SIG-M5 (cell line): Measurements from ENCODE around the gene DAPK1.
"Not testable (repeated sequence)": the region's sequence is repeated elsewhere in the genome, so short reads cannot be mapped to it uniquely, and the experiment has no call there.

Experiments
- DNase-seq: peaks from one replicate; lab custom pipeline; 2025; lab: John Stamatoyannopoulos, UW

Gene DAPK1

DNA sequence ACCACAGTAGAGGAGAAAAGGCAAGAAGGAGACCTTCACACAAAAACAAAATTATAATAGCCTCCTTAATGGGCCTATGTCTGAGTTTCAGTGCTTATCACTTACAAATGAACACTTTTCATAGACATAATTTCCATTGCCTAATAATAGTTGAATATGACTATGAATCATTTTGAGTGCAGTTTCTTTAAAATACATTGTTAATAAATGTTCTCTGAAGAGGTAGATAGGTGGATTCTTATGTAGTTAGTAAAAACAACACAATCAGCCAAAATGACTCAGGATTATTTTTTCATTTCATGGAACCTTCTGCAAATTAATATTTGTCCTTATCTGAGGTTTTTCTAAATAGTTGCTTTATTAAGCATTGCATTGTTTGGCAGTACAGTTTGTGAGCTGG lies 45.6 kb downstream of the DAPK1 start:
- DNase-seq: no peak

DNA sequence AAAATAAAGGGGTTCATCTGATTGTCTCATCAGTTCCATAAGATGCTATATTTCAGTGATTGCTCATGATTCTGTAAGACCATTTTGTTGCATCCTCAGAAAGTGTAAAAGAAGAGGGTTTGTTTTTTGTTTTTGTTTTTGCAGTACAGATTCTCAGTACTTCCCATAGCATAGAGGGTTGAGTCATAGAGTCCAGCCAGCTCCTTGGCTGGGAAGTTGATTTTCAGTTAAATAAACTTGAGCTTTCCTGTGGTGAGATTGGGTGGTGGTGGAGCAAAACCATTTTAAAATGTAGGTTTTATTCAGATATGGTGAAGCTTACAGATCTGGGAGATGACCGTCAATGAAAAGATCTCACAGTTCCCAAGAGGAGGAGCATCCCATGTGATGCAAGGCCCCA lies 48.2 kb downstream of the DAPK1 start:
- DNase-seq: no peak

GRCh38 chr9:87546704-87547103 lies 49.0 kb downstream of the DAPK1 start:
- DNase-seq: no peak

DNA sequence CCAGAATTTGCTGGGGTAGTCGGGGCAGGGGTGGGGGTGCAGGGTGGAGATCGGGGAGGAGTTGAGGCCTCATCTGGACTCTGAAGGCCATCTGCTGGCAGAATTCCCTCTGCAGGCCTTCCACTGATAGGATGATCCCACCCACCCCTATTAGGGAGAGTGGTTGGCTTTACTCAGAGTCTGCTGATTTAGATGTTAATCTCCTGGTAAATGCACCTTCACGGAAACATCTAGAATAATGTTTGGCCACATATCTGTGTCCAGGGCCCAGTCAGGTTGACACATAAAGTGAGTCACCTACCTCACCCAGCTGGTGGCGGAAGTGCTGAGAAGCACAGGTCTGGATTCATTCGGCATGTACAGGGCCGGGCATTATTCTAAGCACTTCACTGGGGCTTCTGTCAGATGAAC lies 50.0 kb downstream of the DAPK1 start:
- DNase-seq: no peak

- DNase-seq: no peak
These were observed 50.5 kb downstream of the DAPK1 start for GRCh38 chr9:87548159-87548558.

- not testable (repeated sequence) for DNase-seq
These were observed 51.4 kb downstream of the DAPK1 start for GRCh38 chr9:87549088-87549487.

GRCh38 chr9:87549791-87550190 lies 52.1 kb downstream of the DAPK1 start:
- no peak for DNase-seq

DNA sequence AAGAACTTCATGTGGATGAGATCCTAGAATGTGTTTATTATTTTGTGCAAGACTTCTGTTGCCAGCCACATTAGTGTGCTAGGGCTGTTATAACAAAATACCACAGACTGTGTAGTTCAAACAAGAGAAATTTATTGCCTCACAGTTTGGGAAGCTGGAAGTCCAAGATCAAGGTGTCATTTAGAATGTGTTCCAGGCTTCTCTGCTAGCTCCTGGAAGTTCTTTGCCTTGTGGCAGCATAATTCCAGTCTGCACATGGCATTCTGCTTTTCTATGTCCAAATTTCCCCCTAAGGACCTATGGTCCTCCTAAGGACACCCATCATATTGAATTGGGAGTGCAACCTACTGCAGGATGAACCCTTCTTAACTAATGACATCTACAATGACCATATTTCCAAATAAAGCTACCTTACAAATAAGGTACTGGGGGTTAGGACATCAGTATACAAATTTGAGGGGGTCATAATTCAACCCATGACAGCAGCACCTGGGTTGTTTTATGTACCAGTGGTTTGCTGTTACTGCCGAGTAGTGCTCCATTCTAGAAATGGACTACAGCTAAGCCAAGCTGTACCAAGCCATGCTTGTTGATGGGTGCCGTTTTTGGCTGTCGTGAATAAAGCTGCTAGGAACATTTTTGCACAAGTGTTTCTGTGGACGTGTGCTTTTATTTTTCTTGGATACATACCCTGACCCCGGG lies 52.7 kb downstream of the DAPK1 start:
- DNase-seq: no peak

DNA sequence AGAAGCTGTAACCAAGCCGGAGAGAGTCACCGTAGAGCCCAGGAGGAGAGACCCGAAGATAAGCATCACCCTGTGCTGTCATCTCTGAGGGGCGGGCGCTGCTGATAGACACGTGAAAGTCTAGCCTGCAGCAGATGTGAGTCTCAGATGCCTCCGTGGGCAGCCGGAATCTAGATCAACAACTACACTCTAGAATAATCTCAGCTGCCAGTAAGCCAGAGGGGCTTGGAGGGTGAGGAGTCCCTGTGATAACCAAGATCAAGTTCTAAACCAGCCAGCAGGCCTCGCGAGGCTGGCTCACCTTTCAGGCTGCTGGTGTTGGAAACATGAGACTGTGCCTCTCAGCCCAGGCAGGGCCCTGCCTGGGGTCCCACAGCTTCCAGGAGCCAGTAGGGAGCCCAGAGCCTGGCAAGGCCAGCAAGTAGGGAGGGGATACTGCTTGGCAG lies 54.1 kb downstream of the DAPK1 start:
- no peak for DNase-seq

GRCh38 chr9:87554171-87554910 lies 56.7 kb downstream of the DAPK1 start:
- DNase-seq: no peak

DNA sequence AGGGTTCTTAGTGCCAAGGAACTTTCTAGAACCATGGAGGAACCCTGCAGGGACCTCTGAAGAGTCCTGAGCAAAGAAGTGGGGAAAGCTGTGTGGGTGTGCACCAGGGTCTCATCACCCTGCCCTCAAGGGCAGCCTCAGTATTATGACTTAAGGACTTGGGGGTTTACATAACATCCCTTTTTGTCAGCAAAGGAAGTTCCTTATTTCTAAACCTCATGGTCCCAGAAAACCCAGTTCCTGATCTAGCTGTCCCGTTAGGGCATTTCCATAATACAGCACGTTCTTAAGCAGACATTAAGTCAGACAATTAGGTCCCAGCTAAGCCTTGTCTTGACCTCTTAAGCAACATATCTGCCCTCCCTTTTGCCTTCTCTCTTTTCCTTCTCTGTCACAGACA lies 57.3 kb downstream of the DAPK1 start:
- no peak for DNase-seq

DNA sequence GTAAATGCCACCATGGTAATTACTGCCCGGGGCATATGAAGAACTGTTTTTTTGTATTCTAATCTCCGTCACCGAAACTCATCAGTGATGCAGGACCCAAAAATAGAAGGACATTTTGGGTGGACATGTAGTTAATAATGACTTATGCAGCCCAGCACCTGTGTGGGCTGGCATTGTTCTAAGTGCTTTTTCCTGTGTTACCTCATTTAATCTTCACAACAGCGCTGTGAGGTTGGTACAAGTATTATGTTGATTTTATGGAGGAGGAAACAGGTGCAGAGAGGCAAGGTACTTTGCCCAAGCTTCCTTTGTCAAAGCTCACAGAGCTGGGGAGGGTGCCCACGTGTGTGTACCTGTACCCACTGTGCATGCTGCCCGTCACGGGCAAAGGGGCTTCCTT lies 58.4 kb downstream of the DAPK1 start:
- DNase-seq: no peak

GRCh38 chr9:87556821-87557220 lies 59.2 kb downstream of the DAPK1 start:
- no peak for DNase-seq

GRCh38 chr9:87557996-87558395 lies 60.3 kb downstream of the DAPK1 start:
- DNase-seq: no peak

- no peak for DNase-seq
These were observed 61.0 kb downstream of the DAPK1 start for GRCh38 chr9:87558606-87559190.

GRCh38 chr9:87562062-87562461 lies 64.4 kb downstream of the DAPK1 start:
- DNase-seq: no peak

DNA sequence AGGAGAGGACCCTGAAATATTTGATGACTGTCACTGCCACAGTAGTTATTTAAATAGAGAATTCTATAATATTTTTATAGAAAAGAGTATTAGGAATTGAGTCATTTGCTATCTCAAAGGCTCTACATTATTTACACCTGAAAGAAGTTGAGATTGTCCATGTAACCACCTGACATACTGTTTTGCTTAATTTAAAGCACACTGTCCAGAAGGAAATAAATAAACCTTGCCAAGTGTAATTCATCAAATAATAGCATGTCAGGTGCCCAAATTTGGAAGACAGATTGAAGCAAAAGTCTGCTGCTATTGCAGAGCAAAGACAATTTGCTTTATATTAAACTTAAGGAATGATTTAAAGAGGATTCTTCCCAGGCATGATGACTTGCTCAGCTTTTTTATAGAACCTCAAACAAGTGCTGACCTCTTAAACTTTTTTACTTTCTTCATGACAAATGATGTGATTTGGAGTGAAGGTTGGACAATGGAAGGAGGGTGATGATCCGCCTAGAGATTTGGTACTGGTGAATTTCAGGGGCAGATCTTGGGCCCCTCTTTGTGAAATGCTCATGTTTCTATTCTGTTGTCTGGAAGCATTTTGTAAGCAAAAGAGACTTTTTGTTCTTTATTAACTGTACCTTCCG lies 65.0 kb downstream of the DAPK1 start:
- DNase-seq: no peak

GRCh38 chr9:87564111-87564510 lies 66.4 kb downstream of the DAPK1 start:
- no peak for DNase-seq

- no peak for DNase-seq
These were observed 67.1 kb downstream of the DAPK1 start for GRCh38 chr9:87564791-87565241.

DNA sequence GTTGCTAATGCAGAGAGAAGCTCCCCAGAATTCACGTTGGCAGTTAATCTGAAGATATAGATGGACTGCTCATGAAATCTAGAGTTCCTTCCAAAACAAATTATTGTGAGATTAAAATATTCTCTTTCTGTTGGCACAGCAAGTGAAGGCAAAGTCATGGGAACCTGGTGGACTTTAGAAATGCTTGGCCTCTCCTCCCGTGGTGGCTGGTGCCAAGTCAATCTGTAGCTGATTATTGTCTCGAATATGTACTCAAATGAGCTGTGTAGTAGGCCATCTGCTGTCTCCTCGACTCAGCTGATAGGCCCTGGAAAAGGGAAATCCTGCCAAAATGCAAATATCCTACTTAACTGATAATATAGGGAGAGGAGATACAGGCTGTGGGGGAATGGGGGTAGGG lies 69.3 kb downstream of the DAPK1 start:
- no peak for DNase-seq

- no peak for DNase-seq
These were observed 69.9 kb downstream of the DAPK1 start for GRCh38 chr9:87567571-87567970.

- no peak for DNase-seq
These were observed 70.3 kb downstream of the DAPK1 start for GRCh38 chr9:87567983-87568382.

GRCh38 chr9:87568401-87568800 lies 70.7 kb downstream of the DAPK1 start:
- no peak for DNase-seq
